A673 (cell line): ENCODE data around the gene CMPK2.

Experiments
- CTCF ChIP-seq: fragments of 300-800, 200-600 bp; sonication (generic); conservative IDR thresholded peaks from 2 replicates; pipeline ENCODE4 v1.5.1; 2017; ENCODE audit warnings: low read depth, mild to moderate bottlenecking, antibody characterized with exemption, low read length, moderate library complexity, mixed read lengths
- EZH2 ChIP-seq: fragments of 200-600 bp; sonication (generic); IDR thresholded peaks from 2 replicates; pipeline ENCODE4 v1.6.1; 2017; ENCODE audit warnings: borderline replicate concordance, low read depth, mild to moderate bottlenecking, mixed read lengths, antibody characterized with exemption, low read length; ENCODE audit not compliant: poor library complexity, severe bottlenecking

GRCh38 chr2:6822406-6822805, 43.3 kb downstream of the CMPK2 start:
- no peak for TF ChIP-seq CTCF
- TF ChIP-seq EZH2: no peak
